GM21447 (cell line): ENCODE data around the gene MPDZ.
A peak's percentile ranks its signal among the peaks of the same experiment; 100 is the strongest.

Experiments used
- ATAC-seq: cut with Tn5 transposase; IDR thresholded peaks from one replicate; pipeline ENCODE4 v1.9.1; 2021; ENCODE audit not compliant: unreplicated experiment

Gene MPDZ

GRCh38 chr9:13088720-13089427 lies 190.6 kb downstream of the MPDZ start:
- peak; percentile 70 for ATAC-seq

DNA sequence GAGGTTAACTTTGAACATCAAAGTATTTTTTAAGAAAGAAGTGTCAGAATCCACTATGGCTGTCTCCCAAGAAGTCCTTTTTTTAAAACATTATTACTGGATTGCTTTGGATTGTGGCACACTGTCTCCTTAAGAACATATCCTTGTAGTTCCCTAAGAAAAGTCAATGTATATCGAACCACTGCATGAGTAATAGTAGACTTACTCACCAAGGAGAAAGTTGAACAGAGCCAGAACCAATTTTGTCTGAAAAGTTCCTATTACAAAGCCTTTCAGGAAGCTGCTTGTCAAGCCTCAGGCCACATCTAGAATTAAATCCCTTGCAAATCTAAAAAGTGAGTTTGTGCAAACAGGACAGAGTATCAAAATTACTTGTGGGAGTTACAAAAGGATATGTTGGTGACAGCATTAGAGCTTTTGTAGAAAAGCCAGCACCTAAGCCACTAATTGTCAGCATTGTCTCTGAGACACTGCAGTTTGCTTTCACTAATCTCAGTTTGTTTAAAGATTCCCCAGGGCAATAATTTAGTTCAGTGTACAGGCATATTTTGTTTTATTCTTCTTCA lies 195.4 kb downstream of the MPDZ start:
- no peak for ATAC-seq

GRCh38 chr9:13083366-13083765 lies 196.1 kb downstream of the MPDZ start:
- ATAC-seq = no peak

GRCh38 chr9:13082796-13083195 lies 196.7 kb downstream of the MPDZ start:
- ATAC-seq = no peak

GRCh38 chr9:13078164-13078563 lies 201.3 kb downstream of the MPDZ start:
- ATAC-seq = no peak

GRCh38 chr9:13076616-13077015 lies 202.9 kb downstream of the MPDZ start:
- no peak for ATAC-seq

DNA sequence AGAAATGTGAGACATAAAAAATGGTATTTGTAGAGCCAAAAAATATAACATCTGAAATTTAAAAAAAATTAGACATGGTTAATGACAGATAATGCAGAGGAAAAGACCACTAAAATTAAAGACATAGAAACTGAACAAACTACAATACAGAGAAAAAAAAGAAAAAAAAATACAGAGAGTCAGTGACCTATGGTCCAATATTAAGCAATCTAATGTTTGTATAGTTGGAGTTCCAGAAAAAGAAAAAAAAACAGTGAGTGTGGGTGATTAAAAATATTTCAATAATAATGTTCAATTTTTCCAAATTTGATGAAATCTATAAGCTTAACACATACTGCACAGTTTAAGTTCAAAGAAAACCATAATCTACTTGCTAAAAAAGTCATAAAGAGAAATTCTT lies 207.6 kb downstream of the MPDZ start:
- ATAC-seq = no peak

DNA sequence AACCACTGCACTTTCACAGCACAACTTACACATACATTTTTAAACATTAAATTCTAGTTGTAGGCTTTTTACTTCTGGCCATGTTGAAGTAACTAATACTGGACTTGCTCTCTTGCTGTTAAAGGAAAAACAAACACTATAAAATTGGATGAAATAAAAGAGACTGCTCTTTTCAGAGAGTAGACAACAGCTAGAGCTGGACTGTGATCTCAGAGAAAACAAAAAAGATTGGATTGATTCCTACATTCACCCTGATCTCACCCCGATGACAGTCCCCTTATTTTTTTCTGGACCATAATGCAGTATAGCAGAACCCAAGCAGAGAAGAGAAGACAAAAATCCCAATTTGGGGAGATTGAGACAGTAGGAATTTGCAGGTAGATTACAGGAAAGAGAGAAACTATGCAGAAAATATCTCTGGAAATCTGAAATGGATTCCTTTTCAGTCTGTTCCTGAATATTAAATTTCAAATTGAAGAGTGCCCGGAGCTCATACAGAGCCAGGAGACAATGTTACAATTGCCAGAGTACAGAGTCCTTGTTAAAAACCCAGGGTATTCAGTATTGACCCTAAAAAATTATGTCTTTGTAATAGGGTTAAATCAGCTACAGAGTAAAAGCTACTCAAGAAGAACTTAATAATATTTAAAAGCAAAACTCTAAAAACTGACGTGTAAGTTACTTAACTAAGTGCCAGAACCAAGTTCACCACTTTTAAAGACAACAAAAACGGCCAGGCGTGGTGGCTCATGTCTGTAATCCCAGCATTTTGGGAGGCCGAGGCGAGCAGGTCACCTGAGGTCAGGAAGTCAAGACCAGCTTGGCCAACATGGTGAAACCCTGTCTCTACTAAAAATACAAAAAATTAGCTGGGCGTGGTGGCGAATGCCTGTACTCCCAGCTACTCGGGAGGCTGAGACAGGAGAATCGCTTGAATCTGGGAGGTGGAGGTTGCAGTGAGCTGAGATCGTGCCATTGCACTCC lies 208.6 kb downstream of the MPDZ start:
- ATAC-seq = no peak

GRCh38 chr9:13069498-13069897 lies 210.0 kb downstream of the MPDZ start:
- ATAC-seq = no peak

DNA sequence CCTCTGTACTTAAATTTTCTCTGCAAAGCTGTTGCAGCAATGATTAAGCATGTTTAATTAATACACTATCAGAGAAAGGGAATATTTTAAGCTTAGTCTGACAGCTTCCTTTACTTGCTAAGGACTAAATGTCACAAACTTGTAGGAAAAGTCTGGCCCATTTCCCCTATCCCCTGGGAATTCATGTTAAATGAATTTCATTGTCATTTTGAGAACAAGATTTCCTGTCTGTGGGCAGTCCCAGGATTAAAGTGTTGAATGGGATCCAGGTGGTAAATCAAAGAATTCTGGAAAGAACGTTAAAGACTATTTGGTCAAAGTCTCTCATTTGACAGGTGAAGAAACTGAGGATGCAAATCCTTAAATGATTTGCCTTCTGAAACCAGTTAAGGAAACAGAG lies 214.8 kb downstream of the MPDZ start:
- no peak for ATAC-seq

DNA sequence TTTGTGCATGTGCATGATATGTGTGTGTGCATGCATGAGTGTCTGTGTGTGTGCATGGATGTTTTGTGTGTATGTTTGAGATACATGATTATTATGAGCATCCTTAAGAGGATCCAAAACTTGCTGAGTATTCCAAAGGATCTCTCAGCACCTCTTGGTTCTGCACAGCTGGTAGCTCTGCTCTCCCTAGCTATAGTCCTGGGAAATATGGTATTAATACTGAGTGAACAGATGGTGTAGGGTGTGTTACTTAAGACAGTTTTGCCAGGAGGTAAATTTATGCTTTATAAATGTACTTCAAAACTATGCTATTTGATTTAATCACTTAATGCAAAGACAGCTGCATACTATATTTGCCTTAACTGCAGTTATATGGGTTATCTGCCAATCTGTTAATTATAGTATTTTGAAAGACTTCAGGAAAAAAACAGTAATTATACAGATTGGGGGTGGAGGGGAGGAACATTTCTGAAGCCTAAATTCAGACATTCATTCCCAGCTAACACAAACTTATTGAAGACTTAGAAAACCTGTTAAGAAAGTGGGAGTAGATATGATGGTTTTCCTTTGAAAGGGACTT lies 215.5 kb downstream of the MPDZ start:
- ATAC-seq = no peak

- ATAC-seq = no peak
Measured at GRCh38 chr9:13061390-13061789, 218.1 kb downstream of the MPDZ start.
